Measurements from ENCODE around the gene DOCK1.

DOCK1 gene

DNA sequence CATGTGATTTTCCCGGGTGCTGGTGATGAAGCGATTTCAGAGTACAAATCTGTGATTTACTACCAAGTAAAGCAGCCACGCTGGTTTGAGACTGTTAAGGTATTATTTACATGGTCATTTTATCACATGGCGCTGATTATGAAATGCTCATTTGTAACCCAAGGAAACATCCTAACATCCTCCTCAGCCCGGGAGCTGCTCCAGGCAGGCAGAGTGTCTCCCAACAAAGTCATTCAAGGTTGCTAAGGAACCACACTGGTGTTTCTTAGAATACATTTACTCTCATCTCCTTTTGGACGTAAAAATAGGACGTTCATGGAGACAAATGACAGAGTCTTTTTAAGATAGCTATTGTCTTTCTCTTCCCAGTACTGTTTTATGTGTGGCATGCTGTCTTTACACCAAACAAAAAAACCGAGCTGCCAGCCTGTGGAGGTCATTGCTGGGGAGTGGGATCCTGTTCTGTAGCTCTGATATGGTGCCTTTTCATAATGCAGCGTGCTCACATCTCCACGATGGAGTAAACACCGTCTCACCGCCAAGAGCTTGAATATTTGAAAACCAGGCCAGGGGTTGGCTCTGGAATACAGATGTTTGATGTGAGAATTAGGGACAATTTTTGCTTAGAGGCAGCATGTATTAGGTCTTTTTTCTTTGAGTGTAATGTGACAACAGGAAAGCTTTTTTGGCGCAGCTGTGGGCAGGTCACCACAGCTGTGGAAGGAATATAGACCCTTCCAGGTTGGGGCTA, 119.6 kb downstream of the DOCK1 start:
- in situ Hi-C loops (cut with MboI; ENCODE audit: low pct_unique_long_range_greater_than_20kb, low sequenced_read_pairs, unreplicated experiment): no loop called here
- TF ChIP-seq, protein P1, sequence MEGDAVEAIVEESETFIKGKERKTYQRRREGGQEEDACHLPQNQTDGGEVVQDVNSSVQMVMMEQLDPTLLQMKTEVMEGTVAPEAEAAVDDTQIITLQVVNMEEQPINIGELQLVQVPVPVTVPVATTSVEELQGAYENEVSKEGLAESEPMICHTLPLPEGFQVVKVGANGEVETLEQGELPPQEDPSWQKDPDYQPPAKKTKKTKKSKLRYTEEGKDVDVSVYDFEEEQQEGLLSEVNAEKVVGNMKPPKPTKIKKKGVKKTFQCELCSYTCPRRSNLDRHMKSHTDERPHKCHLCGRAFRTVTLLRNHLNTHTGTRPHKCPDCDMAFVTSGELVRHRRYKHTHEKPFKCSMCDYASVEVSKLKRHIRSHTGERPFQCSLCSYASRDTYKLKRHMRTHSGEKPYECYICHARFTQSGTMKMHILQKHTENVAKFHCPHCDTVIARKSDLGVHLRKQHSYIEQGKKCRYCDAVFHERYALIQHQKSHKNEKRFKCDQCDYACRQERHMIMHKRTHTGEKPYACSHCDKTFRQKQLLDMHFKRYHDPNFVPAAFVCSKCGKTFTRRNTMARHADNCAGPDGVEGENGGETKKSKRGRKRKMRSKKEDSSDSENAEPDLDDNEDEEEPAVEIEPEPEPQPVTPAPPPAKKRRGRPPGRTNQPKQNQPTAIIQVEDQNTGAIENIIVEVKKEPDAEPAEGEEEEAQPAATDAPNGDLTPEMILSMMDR (IDR thresholded peaks at IDR 0.05; ENCODE audit: extremely low read depth, insufficient read depth, missing control alignments): no peak
- DNase-seq (ENCODE audit: low spot score): no peak

DNA sequence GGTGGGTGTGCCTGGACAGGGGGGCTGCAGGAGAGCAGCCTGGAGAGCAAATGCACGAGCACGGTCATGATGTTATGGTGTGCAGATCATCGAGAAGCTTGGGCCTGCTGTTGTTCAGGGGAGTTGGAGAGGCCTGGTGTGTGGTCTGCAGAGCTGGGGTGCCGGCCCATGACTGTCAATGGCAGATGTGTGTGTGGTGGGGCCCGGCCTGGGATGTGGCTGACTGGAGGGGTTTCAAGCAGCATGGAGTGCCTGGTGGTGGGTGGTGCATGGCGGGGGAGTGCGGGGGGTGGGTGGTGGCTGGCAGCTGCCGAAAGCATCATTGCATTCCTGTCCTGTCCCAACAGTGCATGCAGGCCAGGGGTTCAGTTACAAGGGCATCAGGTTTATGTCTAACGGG, 122.6 kb downstream of the DOCK1 start:
- no peak for DNase-seq (ENCODE audit: low spot score)
- in situ Hi-C loops (cut with MboI; ENCODE audit: low pct_unique_long_range_greater_than_20kb, low sequenced_read_pairs, unreplicated experiment): no loop called here
- TF ChIP-seq, protein P1 (IDR thresholded peaks at IDR 0.05; ENCODE audit: extremely low read depth, insufficient read depth, missing control alignments): no peak

DNA sequence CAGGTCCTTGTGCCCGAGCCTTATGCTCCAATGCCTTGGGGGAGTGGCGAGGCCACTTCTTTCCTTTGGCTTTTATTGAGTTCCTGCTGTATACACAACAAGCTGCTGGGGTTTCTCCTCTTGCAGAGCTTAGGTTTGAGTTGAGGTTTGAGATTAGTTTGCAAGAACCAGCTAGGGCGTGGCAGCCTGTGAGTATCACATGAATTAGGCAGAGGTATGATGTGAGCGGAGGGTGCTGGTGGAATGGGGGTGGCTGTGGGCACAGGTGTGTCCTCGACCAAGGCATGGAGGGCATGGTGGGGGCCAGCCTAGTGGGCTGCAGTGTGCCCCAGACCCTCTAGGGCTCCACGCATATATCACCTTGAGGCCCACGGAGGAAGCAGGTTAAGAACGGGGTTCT, 123.3 kb downstream of the DOCK1 start:
- TF ChIP-seq, protein P1 (IDR thresholded peaks at IDR 0.05; ENCODE audit: extremely low read depth, insufficient read depth, missing control alignments): no peak
- no peak for DNase-seq (ENCODE audit: low spot score)
- in situ Hi-C loops (cut with MboI; ENCODE audit: low pct_unique_long_range_greater_than_20kb, low sequenced_read_pairs, unreplicated experiment): no loop called here

- in situ Hi-C loops (cut with MboI; ENCODE audit: low pct_unique_long_range_greater_than_20kb, low sequenced_read_pairs, unreplicated experiment): no loop called here
- TF ChIP-seq, protein P1 (IDR thresholded peaks at IDR 0.05; ENCODE audit: extremely low read depth, insufficient read depth, missing control alignments): no peak
- DNase-seq (ENCODE audit: low spot score): no peak
Observed at GRCh38 chr10:127029061-127029460, 123.8 kb downstream of the DOCK1 start.

DNA sequence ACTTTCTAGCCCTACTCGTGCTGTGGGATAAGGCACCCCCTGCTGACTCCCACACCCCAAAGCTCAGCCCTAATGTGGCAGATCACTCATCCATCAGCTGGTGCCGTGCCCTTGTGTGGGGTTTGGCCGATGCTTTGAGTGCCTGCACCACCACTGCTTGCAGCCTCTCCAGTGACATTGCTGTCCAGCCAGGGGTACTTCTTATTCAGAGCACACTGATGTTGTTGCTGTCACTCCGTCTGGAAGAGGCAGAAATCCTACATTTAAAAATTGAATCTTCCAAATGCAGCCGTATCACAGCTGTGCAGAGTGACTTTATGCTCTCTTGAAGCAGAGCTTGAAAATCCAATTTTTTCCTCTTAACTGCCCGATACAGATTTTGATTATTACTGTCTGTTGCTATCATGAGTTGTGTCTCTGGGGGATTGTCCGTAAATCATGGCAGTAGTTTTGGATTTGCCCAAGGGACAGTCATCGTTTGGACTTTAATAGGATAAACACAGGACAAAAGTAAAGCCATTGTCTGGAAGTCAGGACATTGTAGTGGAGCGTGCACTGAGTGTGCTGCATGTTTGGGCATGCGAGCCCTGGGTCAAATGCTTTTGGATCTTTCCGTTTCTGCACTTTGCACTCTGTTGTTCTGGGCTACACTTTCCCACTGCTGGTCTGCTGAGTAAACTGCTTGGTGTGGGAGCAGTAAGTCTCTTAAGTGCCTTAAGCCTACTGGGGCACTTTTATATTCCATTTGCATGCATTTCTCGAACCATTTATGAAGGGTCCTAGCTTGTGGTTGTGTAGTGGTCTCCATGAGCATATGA, 128.2 kb downstream of the DOCK1 start:
- DNase-seq (ENCODE audit: low spot score): no peak
- TF ChIP-seq, protein P1 (IDR thresholded peaks at IDR 0.05; ENCODE audit: extremely low read depth, insufficient read depth, missing control alignments): no peak
- in situ Hi-C loops (cut with MboI; ENCODE audit: low pct_unique_long_range_greater_than_20kb, low sequenced_read_pairs, unreplicated experiment): no loop called here

DNA sequence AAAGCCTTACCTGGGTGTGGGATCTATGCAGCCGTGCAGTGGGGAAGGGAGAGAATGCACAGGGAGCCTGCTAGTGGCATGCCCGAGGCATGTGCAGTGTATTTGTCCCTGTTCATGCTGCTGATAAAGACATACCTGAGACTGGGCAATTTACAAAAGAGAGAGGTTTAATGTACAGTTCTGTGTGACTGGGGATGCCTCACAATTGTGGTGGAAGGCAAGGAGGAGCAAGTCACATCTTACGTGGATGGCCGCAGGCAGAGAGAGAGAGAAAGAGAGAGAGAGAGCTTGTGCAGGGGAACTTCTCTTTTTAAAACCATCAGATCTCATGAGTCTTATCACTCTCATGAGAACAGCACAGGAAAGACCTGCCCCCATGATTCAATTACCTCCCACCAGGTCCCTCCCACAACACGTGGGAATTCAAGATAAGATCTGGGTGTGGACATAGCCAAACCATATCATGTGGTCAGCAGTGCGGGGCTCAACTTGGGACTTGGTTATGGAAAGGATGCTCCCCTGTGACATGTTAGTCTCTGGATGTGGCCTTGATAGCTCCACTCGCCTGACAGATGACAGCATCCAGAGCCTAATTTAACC, 128.9 kb downstream of the DOCK1 start:
- in situ Hi-C loops (cut with MboI; ENCODE audit: low pct_unique_long_range_greater_than_20kb, low sequenced_read_pairs, unreplicated experiment): no loop called here
- no peak for DNase-seq (ENCODE audit: low spot score)
- TF ChIP-seq, protein P1 (IDR thresholded peaks at IDR 0.05; ENCODE audit: extremely low read depth, insufficient read depth, missing control alignments): no peak
